ENCODE data around the gene TMOD2. TPM values are rescaled to one million over a fixed set of nuclear protein-coding genes. Genes with fewer than 3 reads are reported as not detected.

Gene TMOD2
- 1 to 10 TPM; 1.1 to 2.5 (median 1.3) TPM for total RNA-seq
- long read RNA-seq = 0 reads

DNA sequence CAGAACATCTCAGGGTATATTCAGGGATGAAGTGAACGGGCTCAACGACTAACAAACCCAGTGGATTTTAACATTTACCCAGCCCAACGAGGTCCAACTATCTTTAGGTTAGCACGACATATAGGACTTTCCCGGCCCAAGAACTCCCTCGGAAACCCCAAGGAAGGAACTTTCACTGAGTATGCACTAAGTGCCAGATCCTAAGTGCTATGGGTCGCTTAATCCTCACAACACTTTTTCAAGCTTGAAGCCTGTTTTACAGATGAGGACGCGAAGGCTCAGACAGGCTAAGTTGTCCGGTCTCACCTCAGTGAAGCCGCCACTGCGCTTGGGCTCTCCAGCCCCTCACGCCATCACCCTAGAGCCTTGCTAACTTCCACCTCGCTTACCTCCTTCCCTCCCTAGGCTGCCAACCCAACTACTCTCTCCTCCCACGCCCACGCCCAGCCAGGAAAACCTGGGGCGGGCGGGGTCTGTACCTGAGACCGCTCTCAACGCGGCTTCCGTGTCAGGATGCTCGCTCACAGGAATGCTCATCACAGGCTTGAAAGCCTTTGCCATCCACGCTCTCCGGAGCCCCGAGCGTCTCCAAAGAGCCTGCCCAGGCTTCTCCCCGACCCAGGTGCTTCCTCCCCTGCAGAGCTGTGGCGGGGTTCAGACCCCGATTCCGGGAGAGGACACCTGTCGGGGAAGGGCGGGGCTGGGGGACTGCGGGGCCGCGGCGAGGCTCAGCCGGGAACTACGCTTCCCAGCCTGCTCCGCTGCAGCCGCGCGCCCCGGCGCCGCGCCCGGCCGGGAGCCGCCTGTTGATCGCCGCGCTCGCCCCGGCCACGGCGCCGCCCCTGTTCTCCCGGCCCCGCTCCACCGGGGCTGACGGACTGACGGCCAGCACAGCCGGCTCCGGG, at the start of gene TMOD2:
Gene TMOD2, plus strand, starts transcription at position 806 of the 905 bp plus-strand sequence. CDS start 14,845 bp downstream, outside the sequence.
- Histone ChIP-seq H3K4me1 (peaks cover 0 to 3% (median 0%) of the 10 kb centered on the region in 4 donors), H3K27me3 (no peaks in the 10 kb centered on the region), H3K4me3 (peak within 1 kb of the TSS; percentile 54 to 85 (median 75)), H3K9me3 (no peaks in the 10 kb centered on the region), H3K27ac (no peak within 1 kb of the TSS), H3K36me3 (no peaks in the 10 kb centered on the region)
- intact Hi-C loops (cut with DNase I) = no loop called here
- no peak for TF ChIP-seq POLR2A (IDR thresholded peaks at IDR 0.05)
- TF ChIP-seq, protein P1, sequence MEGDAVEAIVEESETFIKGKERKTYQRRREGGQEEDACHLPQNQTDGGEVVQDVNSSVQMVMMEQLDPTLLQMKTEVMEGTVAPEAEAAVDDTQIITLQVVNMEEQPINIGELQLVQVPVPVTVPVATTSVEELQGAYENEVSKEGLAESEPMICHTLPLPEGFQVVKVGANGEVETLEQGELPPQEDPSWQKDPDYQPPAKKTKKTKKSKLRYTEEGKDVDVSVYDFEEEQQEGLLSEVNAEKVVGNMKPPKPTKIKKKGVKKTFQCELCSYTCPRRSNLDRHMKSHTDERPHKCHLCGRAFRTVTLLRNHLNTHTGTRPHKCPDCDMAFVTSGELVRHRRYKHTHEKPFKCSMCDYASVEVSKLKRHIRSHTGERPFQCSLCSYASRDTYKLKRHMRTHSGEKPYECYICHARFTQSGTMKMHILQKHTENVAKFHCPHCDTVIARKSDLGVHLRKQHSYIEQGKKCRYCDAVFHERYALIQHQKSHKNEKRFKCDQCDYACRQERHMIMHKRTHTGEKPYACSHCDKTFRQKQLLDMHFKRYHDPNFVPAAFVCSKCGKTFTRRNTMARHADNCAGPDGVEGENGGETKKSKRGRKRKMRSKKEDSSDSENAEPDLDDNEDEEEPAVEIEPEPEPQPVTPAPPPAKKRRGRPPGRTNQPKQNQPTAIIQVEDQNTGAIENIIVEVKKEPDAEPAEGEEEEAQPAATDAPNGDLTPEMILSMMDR (IDR thresholded peaks at IDR 0.05) = no peak
- DNase-seq (peak; percentile 61 to 67 (median 62)), ATAC-seq (peak; percentile 91 to 95 (median 94))
- 10% methylated on average over 16 of the region's 65 CpGs for WGBS (ENCODE audit: insufficient coverage, low coverage, low lambda C conversion rate, missing lambda C conversion rate)

DNA sequence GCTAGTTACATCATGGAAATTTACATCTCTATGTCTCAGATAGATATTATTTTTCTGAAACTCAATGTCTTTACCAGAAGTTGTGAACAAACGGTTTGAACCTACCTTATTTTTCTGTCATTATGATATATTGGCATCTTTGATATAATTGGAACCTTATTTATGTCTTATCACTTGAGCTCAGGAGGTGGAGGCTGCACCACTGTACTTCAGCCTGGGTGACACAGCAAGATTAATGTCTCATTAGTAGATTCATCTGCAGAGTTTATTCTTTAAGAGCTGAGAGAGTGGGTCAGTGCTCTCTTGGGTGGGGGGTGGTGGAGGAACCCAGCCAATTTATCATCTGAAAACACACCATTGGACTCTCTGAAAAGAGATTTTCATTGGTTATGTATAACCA, 48.7 kb upstream of the TMOD2 start:
- DNase-seq (no peak), ATAC-seq (no peak)
- no peaks in the 10 kb centered on the region for H3K36me3 ChIP-seq
- no peaks in the 10 kb centered on the region for H3K27me3 ChIP-seq
- H3K27ac ChIP-seq = no peak overlapping the region
- H3K4me3 ChIP-seq = no peak overlapping the region
- no peaks in the 10 kb centered on the region for H3K4me1 ChIP-seq
- intact Hi-C loops (cut with DNase I) = no loop called here
- 27% methylated on average over 1 of the region's 1 CpG for WGBS (ENCODE audit: insufficient coverage, low coverage, low lambda C conversion rate, missing lambda C conversion rate)
- no peaks in the 10 kb centered on the region for H3K9me3 ChIP-seq
- TF ChIP-seq, protein P1 (IDR thresholded peaks at IDR 0.05) = no peak

DNA sequence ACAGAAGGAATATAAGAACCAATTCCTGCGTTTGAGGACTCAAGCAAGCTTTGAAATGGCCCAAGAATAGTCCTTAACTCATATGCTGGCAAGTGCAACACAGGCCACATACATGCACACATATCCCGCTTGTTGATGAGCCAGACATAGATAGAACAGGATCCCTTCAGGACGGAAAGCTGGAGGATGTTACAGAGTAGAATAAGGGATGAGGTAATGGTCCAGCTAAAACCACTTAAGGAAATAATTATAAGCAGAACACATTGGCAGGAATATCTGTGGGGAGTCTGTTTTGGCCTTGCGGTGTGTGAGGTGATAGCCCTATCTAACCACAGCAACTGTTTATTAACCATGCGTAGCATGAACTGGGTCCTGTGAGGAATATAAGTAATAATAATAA, 45.1 kb upstream of the TMOD2 start:
- no peak for ATAC-seq
- no peaks in the 10 kb centered on the region for H3K9me3 ChIP-seq
- 86% methylated on average over 5 of the region's 5 CpGs for WGBS (ENCODE audit: insufficient coverage, low coverage, low lambda C conversion rate, missing lambda C conversion rate)
- H3K4me3 ChIP-seq = no peak overlapping the region
- DNase-seq = no peak
- no peaks in the 10 kb centered on the region for H3K36me3 ChIP-seq
- H3K27ac ChIP-seq = no peak overlapping the region
- no peak for TF ChIP-seq POLR2A (IDR thresholded peaks at IDR 0.05)
- TF ChIP-seq, protein P1 (IDR thresholded peaks at IDR 0.05) = no peak
- intact Hi-C loops (cut with DNase I) = no loop called here
- no peaks in the 10 kb centered on the region for H3K4me1 ChIP-seq
- no peaks in the 10 kb centered on the region for H3K27me3 ChIP-seq

DNA sequence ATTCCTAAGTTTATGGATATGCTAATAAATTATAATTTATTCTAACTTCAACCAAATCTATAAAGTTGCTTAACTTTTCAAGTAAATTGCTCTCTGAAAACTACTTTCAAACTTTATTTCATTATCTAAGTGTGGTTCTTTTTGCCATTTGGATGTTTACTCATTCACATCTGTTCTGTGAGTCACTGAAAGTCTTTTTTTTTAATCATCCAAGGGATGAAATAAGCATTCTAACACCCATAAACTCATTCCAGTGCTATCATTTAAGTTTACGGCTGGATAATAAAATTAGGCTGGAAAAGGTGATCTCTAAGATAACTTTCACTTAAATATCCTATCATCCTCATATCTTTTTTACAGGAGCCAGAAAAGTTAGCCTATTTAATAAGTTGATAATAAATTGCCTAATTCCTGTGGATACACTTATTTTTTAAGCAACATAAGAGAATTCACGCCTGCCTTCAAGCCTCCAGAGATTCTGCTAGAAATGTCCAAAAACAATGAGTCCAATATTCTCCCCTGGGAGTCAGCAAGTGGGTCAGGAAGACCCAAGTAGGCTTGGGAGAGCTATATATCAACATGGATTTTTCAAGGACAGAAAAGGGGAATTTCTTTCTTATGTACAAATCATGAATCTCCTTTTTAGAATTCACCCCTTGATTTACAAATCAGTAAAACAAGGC, 44.3 kb upstream of the TMOD2 start:
- Histone ChIP-seq H3K9me3 (no peaks in the 10 kb centered on the region), H3K36me3 (no peaks in the 10 kb centered on the region), H3K27me3 (no peaks in the 10 kb centered on the region), H3K4me3 (no peak overlapping the region), H3K27ac (no peak overlapping the region), H3K4me1 (no peaks in the 10 kb centered on the region)
- no peak for DNase-seq
- intact Hi-C loops (cut with DNase I) = no loop called here
- ATAC-seq = no peak
- TF ChIP-seq POLR2A (IDR thresholded peaks at IDR 0.05) = no peak
- TF ChIP-seq, protein P1 (IDR thresholded peaks at IDR 0.05) = no peak
- 69% methylated on average over 2 of the region's 2 CpGs for WGBS (ENCODE audit: insufficient coverage, low coverage, low lambda C conversion rate, missing lambda C conversion rate)
